A549 (cell line): ENCODE results near the gene NFIA. TPM values are rescaled to one million over a fixed set of nuclear protein-coding genes. Genes with fewer than 3 reads are reported as not detected.

Source experiments
- ATAC-seq, 2 experiments: fragments of 200-7000 bp in 1 of 2; fragments of >200 bp in 1 of 2; cut with Nextera tagmentation in 1 of 2; cut with Tn5 transposase in 1 of 2; 3 replicates each; pipeline versions ENCODE4 v1.8.0 to v1.9.1; 2018 to 2020; ENCODE audit warnings: mild to moderate bottlenecking in 1 of 2, moderate library complexity in 1 of 2
- CTCF ChIA-PET: fragments of 300-600 bp; sonication (Branson Sonifier 250); formaldehyde crosslinking; extraction: SDS; loops from one replicate; lab custom pipeline; 2021; ENCODE audit warnings: antibody characterized with exemption, inconsistent platforms; lab: Yijun Ruan, JAX
- POLR2A ChIA-PET: fragments of 350-600 bp; formaldehyde crosslinking; extraction: SDS; loops from one replicate; lab custom pipeline; 2021; ENCODE audit warnings: antibody characterized with exemption, inconsistent platforms; lab: Yijun Ruan, JAX
- DNase-seq, 2 experiments: peaks; one replicate each; pipeline versions ENCODE4 v3.0.0 to v3.0.0-alpha.2; 2011 to 2016; ENCODE audit warnings: low read depth in 1 of 2, low spot score in 1 of 2
- FAIRE-seq: peaks from 2 replicates; lab custom pipeline; 2011; peaks lifted over from hg19 to GRCh38; lab: Jason Lieb, UNC
- H3K27ac ChIP-seq, 2 experiments: fragments of >200 bp; sonication (Bioruptor Twin); formaldehyde crosslinking; 3 replicates each; pipeline ENCODE4 v1.5.1; 2016 to 2017
- H3K4me1 ChIP-seq: fragments of >200 bp; sonication (Bioruptor Twin); formaldehyde crosslinking; 3 replicates; pipeline ENCODE4 v1.6.1; 2016
- H3K4me2 ChIP-seq: fragments of >200 bp; sonication (Bioruptor Twin); formaldehyde crosslinking; 3 replicates; pipeline ENCODE4 v1.6.1; 2016
- H3K4me3 ChIP-seq: fragments of >200 bp; sonication (Bioruptor Twin); formaldehyde crosslinking; 3 replicates; pipeline ENCODE4 v1.5.1; 2016
- H3K9me3 ChIP-seq: fragments of >200 bp; sonication (Bioruptor Twin); formaldehyde crosslinking; 3 replicates; pipeline ENCODE4 v1.6.1; 2016
- CHD2 ChIP-seq: fragments of 150-350 bp; IDR thresholded peaks from 2 replicates; pipeline ENCODE4 v1.6.1; 2014; ENCODE audit warnings: low read length; ENCODE audit not compliant: partially characterized antibody
- CTCF ChIP-seq: fragments of >200 bp; sonication (Bioruptor Twin); formaldehyde crosslinking; IDR thresholded peaks from 3 replicates; pipeline ENCODE4 v1.5.1; 2016
- E2F6 ChIP-seq: IDR thresholded peaks from 2 replicates; pipeline ENCODE4 v1.6.1; 2012; ENCODE audit warnings: low read depth, borderline replicate concordance
- EHF ChIP-seq: fragments of 250-450 bp; sonication (Bioruptor Pico); IDR thresholded peaks from 2 replicates; pipeline ENCODE4 v1.5.0; 2020; ENCODE audit warnings: mild to moderate bottlenecking
- ELK1 ChIP-seq: fragments of 150-350 bp; IDR thresholded peaks from 2 replicates; pipeline ENCODE4 v1.6.1; 2014; ENCODE audit warnings: low read depth, mild to moderate bottlenecking, low read length
- EP300 ChIP-seq, 2 experiments: fragments of >200 bp; sonication (Bioruptor Twin); formaldehyde crosslinking; IDR thresholded peaks; 2 replicates in 1 of 2; 3 replicates in 1 of 2; pipeline ENCODE4 v1.6.1; 2016 to 2017
- HDAC2 ChIP-seq: fragments of 200-600 bp; sonication (generic); IDR thresholded peaks from 2 replicates; pipeline ENCODE4 v1.6.1; 2016
- HMGXB4 ChIP-seq: fragments of 250-450 bp; sonication (Bioruptor Pico); IDR thresholded peaks from 2 replicates; pipeline ENCODE4 v1.5.0; 2021; ENCODE audit warnings: mild to moderate bottlenecking, moderate library complexity, borderline replicate concordance
- HOXA7 ChIP-seq: fragments of 250-450 bp; sonication (Bioruptor Pico); IDR thresholded peaks from 2 replicates; pipeline ENCODE4 v1.5.0; 2020; ENCODE audit warnings: mild to moderate bottlenecking, moderate library complexity
- HOXB5 ChIP-seq: fragments of 250-450 bp; sonication (Bioruptor Pico); IDR thresholded peaks from 2 replicates; pipeline ENCODE4 v1.5.0; 2020; ENCODE audit warnings: mild to moderate bottlenecking, moderate library complexity
- KDM5A ChIP-seq: fragments of 200-600 bp; sonication (generic); IDR thresholded peaks from 2 replicates; pipeline ENCODE4 v1.6.1; 2016; ENCODE audit warnings: antibody characterized with exemption, mild to moderate bottlenecking
- NR3C1 ChIP-seq: fragments of >200 bp; sonication (Bioruptor Twin); formaldehyde crosslinking; IDR thresholded peaks from 3 replicates; pipeline ENCODE4 v1.6.1; 2017
- RARB ChIP-seq: fragments of 250-450 bp; sonication (Bioruptor Pico); IDR thresholded peaks from 2 replicates; pipeline ENCODE4 v1.8.0; 2021; ENCODE audit warnings: mild to moderate bottlenecking, moderate library complexity
- REST ChIP-seq: fragments of 200-600 bp; sonication (generic); IDR thresholded peaks from 2 replicates; pipeline ENCODE4 v1.6.1; 2016; ENCODE audit warnings: antibody characterized with exemption, mild to moderate bottlenecking, moderate library complexity
- RNF2 ChIP-seq: fragments of 200-600 bp; sonication (generic); IDR thresholded peaks from 2 replicates; pipeline ENCODE4 v1.6.1; 2016; ENCODE audit warnings: low read depth, mild to moderate bottlenecking, antibody characterized with exemption, moderate library complexity, borderline replicate concordance
- USF2 ChIP-seq: fragments of 450-650 bp; IDR thresholded peaks from 2 replicates; pipeline ENCODE4 v1.6.1; 2014; ENCODE audit warnings: antibody characterized with exemption
- ZFP36 ChIP-seq: fragments of 450-650 bp; IDR thresholded peaks from 2 replicates; pipeline ENCODE4 v1.6.1; 2014; ENCODE audit warnings: borderline replicate concordance; ENCODE audit not compliant: partially characterized antibody
- ZSCAN20 ChIP-seq: fragments of 250-450 bp; sonication (Bioruptor Pico); IDR thresholded peaks from 2 replicates; pipeline ENCODE4 v1.8.0; 2022; ENCODE audit warnings: mild to moderate bottlenecking, moderate library complexity
- WGBS: methylation state at CpG from one replicate; pipeline ENCODE4 v1.1.6; 2017; ENCODE audit errors: missing lambda C conversion rate; 5-methylcytosine and 5-hydroxymethylcytosine counted together
- polyA plus RNA-seq, 4 experiments: library from polyadenylated mRNA; depleted of rRNA in 3 of 4; stranded (reverse); fragments of >200 nt; fragmentation: RNase III in 1 of 4; extraction: RNeasy Plus Mini Kit Qiagen cat#74134 plus additional on column Dnase treatment in 1 of 4; gene quantifications; 2 replicates in 3 of 4; 3 replicates in 1 of 4; pipeline ENCODE4 v1.2.3, GENCODE V29; 2011 to 2017
- TF ChIP-seq, protein P1 (sequence below): fragments of >200 bp; sonication (Bioruptor Twin); formaldehyde crosslinking; IDR thresholded peaks from 3 replicates; pipeline ENCODE4 v1.6.1; 2016
- TF ChIP-seq, protein P2 (sequence below): IDR thresholded peaks from 2 replicates; pipeline ENCODE4 v1.6.1; 2012

NFIA gene
- polyA plus RNA-seq, 2 of the 4 experiments (the other 2 are of a cell fraction) = 6.5 to 25.8 TPM

DNA sequence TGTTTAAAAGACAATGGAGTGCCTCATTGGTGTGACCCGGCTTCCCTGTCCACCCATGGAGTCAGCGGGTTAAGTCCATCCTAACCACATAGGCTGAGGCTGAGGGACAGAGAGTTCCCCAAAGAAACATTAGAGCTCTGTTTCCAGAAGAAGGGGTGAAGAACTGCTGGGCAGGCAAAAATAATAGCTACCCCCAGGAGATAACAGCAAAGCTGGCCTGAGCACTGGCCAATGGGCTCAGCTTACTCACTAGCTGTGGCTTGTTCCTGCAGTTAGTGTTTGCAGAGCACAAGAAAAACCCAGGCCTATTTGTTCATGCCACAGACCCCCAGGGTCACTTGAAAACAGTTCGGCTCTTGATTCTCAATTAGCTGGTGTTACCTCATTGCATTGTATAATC, 311.2 kb downstream of the NFIA start (continued):
- TF ChIP-seq, protein P1, sequence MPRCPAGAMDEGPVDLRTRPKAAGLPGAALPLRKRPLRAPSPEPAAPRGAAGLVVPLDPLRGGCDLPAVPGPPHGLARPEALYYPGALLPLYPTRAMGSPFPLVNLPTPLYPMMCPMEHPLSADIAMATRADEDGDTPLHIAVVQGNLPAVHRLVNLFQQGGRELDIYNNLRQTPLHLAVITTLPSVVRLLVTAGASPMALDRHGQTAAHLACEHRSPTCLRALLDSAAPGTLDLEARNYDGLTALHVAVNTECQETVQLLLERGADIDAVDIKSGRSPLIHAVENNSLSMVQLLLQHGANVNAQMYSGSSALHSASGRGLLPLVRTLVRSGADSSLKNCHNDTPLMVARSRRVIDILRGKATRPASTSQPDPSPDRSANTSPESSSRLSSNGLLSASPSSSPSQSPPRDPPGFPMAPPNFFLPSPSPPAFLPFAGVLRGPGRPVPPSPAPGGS = no peak

GRCh38 chr1:61395146-61395800, 312.9 kb downstream of the NFIA start:
- ChIA-PET POLR2A (no interaction called here), CTCF (interaction anchor here (1.0 kb wide), 1 partner anchor 12 kb away, joined by 3 read pairs; no protein-coding TSS in a partner anchor)
- no peak for ATAC-seq
- WGBS = 89% methylated on average over 6 of the region's 6 CpGs
- Histone ChIP-seq H3K4me3 (no peak overlapping the region), H3K4me1 (no peaks in the 10 kb centered on the region), H3K9me3 (no peaks in the 10 kb centered on the region), H3K27ac (no peak overlapping the region), H3K4me2 (no peak overlapping the region)
- no peak for DNase-seq
- TF ChIP-seq E2F6 = no peak
- TF ChIP-seq CTCF = no peak
- no peak for TF ChIP-seq KDM5A
- TF ChIP-seq, protein P2, sequence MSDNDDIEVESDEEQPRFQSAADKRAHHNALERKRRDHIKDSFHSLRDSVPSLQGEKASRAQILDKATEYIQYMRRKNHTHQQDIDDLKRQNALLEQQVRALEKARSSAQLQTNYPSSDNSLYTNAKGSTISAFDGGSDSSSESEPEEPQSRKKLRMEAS = no peak
- no peak for TF ChIP-seq NR3C1
- no peak for TF ChIP-seq EHF
- TF ChIP-seq ZSCAN20 (CRISPR knock-in tag) = no peak
- FAIRE-seq = no peak

- WGBS = 96% methylated on average over 6 of the region's 6 CpGs
- Histone ChIP-seq H3K9me3 (no peaks in the 10 kb centered on the region), H3K4me1 (no peaks in the 10 kb centered on the region), H3K4me3 (no peak overlapping the region), H3K4me2 (no peak overlapping the region), H3K27ac (no peak overlapping the region)
- TF ChIP-seq KDM5A (no peak), RARB (no peak), EHF (no peak), ZFP36 (no peak), USF2 (no peak), HOXB5 (no peak), ELK1 (no peak), EP300 (IDR thresholded peaks at IDR 0.05) (no peak), HOXA7 (CRISPR knock-in tag) (no peak), HDAC2 (no peak), HMGXB4 (CRISPR knock-in tag) (no peak), RNF2 (no peak), E2F6 (no peak), CHD2 (no peak), REST (no peak)
- CTCF ChIA-PET = no interaction called here
- FAIRE-seq = no peak
- no peak for ATAC-seq
- DNase-seq = no peak
- POLR2A ChIA-PET = no interaction called here
Observed at GRCh38 chr1:61397495-61397894, 315.1 kb downstream of the NFIA start.
